HG02884 (cell line): ENCODE measurements around the gene MAP2K4.
"Not testable (repeated sequence)": the region's sequence is repeated elsewhere in the genome, so short reads cannot be mapped to it uniquely, and the experiment has no call there.

Source experiments
- ATAC-seq: cut with Tn5 transposase; IDR thresholded peaks from one replicate; pipeline ENCODE4 v1.9.1; 2021; ENCODE audit warnings: mild to moderate bottlenecking, moderate library complexity; ENCODE audit not compliant: unreplicated experiment

MAP2K4 gene

GRCh38 chr17:12136243-12136642 is 115.6 kb downstream of the MAP2K4 start:
- no peak for ATAC-seq

GRCh38 chr17:12136646-12137045 is 116.0 kb downstream of the MAP2K4 start:
- no peak for ATAC-seq

GRCh38 chr17:12137859-12138258 is 117.2 kb downstream of the MAP2K4 start:
- ATAC-seq: no peak

GRCh38 chr17:12140685-12141084 is 120.0 kb downstream of the MAP2K4 start:
- no peak for ATAC-seq

GRCh38 chr17:12162187-12162586 is 141.5 kb downstream of the MAP2K4 start:
- ATAC-seq: not testable (repeated sequence)

GRCh38 chr17:12164085-12164484 is 143.4 kb downstream of the MAP2K4 start:
- no peak for ATAC-seq

- ATAC-seq: no peak
Observed at GRCh38 chr17:12178644-12179330, 158.1 kb downstream of the MAP2K4 start.

GRCh38 chr17:12180644-12181261 is 160.1 kb downstream of the MAP2K4 start:
- no peak for ATAC-seq

GRCh38 chr17:12187658-12188057 is 167.0 kb downstream of the MAP2K4 start:
- ATAC-seq: no peak

- ATAC-seq: no peak
Observed at GRCh38 chr17:12193144-12193735, 172.6 kb downstream of the MAP2K4 start.
